GM23248 (cell line): ENCODE measurements around the gene KIAA1586. TPM values are rescaled to one million over a fixed set of nuclear protein-coding genes. Genes with fewer than 3 reads are reported as not detected.
"Not testable (repeated sequence)": the region's sequence is repeated elsewhere in the genome, so short reads cannot be mapped to it uniquely, and the experiment has no call there.

Experiments used
- DNase-seq: peaks from one replicate; pipeline ENCODE4 v3.0.0-alpha.2; 2015
- H2AFZ ChIP-seq: fragments of 200-600 bp; sonication (generic); 2 replicates; pipeline ENCODE4 v1.6.1; 2016; ENCODE audit warnings: antibody characterized with exemption
- H3F3A ChIP-seq: fragments of 200-600 bp; sonication (generic); 2 replicates; pipeline ENCODE4 v1.6.1; 2016; ENCODE audit warnings: mild to moderate bottlenecking, antibody characterized with exemption, mixed run types; ENCODE audit not compliant: insufficient read depth
- H3K27ac ChIP-seq: fragments of 200-600 bp; sonication (generic); 2 replicates; pipeline ENCODE4 v1.5.1; 2016; ENCODE audit warnings: mild to moderate bottlenecking
- H3K27me3 ChIP-seq: fragments of 200-600 bp; sonication (generic); replicated peaks from 2 replicates; pipeline ENCODE4 v1.6.1; 2016; ENCODE audit warnings: mild to moderate bottlenecking; ENCODE audit not compliant: insufficient read depth
- H3K36me3 ChIP-seq: fragments of 200-600 bp; sonication (generic); 2 replicates; pipeline ENCODE4 v1.6.1; 2016; ENCODE audit warnings: low read depth, mild to moderate bottlenecking
- H3K4me1 ChIP-seq: fragments of 200-600 bp; sonication (generic); 2 replicates; pipeline ENCODE4 v1.6.1; 2016; ENCODE audit warnings: mild to moderate bottlenecking; ENCODE audit not compliant: insufficient read depth
- H3K4me2 ChIP-seq: fragments of 200-600 bp; sonication (generic); one replicate; pipeline ENCODE4 v1.6.1; 2016; ENCODE audit warnings: mild to moderate bottlenecking; ENCODE audit not compliant: unreplicated experiment
- H3K4me3 ChIP-seq: fragments of 200-600 bp; sonication (generic); 2 replicates; pipeline ENCODE4 v1.5.1; 2016; ENCODE audit warnings: mild to moderate bottlenecking
- H3K79me2 ChIP-seq: fragments of 200-600 bp; sonication (generic); 2 replicates; pipeline ENCODE4 v1.6.1; 2016; ENCODE audit warnings: mild to moderate bottlenecking; ENCODE audit not compliant: insufficient read depth
- H3K9ac ChIP-seq: fragments of 200-600 bp; sonication (generic); 2 replicates; pipeline ENCODE4 v1.6.1; 2016; ENCODE audit warnings: mild to moderate bottlenecking
- H3K9me2 ChIP-seq: fragments of 200-600 bp; sonication (generic); 2 replicates; pipeline ENCODE4 v1.6.1; 2016; ENCODE audit warnings: mixed run types, mild to moderate bottlenecking, moderate library complexity; ENCODE audit not compliant: insufficient read depth
- H3K9me3 ChIP-seq: fragments of 200-600 bp; sonication (generic); one replicate; pipeline ENCODE4 v1.6.1; 2017; ENCODE audit warnings: low read depth
- H4K20me1 ChIP-seq: fragments of 200-600 bp; sonication (generic); 2 replicates; pipeline ENCODE4 v1.6.0; 2016; ENCODE audit not compliant: insufficient read depth
- EZH2 ChIP-seq: fragments of 200-600 bp; sonication (generic); IDR thresholded peaks from 2 replicates; pipeline ENCODE4 v1.6.1; 2018; ENCODE audit warnings: antibody characterized with exemption, mild to moderate bottlenecking; ENCODE audit not compliant: insufficient read depth, poor library complexity, severe bottlenecking
- EZH2phosphoT487 ChIP-seq: fragments of 200-600 bp; sonication (generic); IDR thresholded peaks from 2 replicates; pipeline ENCODE4 v1.6.1; 2018; ENCODE audit warnings: antibody characterized with exemption, moderate library complexity, mild to moderate bottlenecking, low read depth; ENCODE audit not compliant: insufficient read depth
- WGBS, 2 experiments: methylation state at CpG; one replicate each; pipeline ENCODE4 v1.1.6; 2015 to 2017; ENCODE audit warnings: low lambda C conversion rate in 2 of 2, low coverage in 1 of 2; ENCODE audit errors: missing lambda C conversion rate in 2 of 2; 5-methylcytosine and 5-hydroxymethylcytosine counted together
- in situ Hi-C: fragments of 300-500 bp; cut with MboI; formaldehyde crosslinking; loops from 2 replicates; pipeline ENCODE4 v1.15.0; 2020
- polyA plus RNA-seq: library from polyadenylated mRNA; unstranded; fragments of >200 nt; fragmentation: Nextera tagmentation; extraction: Ambion mirVana; gene quantifications from 2 replicates; pipeline ENCODE4 v1.2.1, GENCODE V29; 2016
- total RNA-seq: library from RNA; depleted of rRNA; stranded (reverse); fragments of >200 nt; shearing (Covaris generic); gene quantifications from 2 replicates; pipeline ENCODE4 v1.2.3, GENCODE V29; 2014

Gene KIAA1586
- total and polyA plus RNA-seq, 2 experiments from 2014 or later: 11.8 to 19.0 TPM

GRCh38 chr6:57004292-57004691, 42.2 kb upstream of the KIAA1586 start:
- WGBS, 2 experiments: 97 to 99% methylated on average over 13 to 14 of the region's 14 CpGs
- in situ Hi-C loops: no loop called here

DNA sequence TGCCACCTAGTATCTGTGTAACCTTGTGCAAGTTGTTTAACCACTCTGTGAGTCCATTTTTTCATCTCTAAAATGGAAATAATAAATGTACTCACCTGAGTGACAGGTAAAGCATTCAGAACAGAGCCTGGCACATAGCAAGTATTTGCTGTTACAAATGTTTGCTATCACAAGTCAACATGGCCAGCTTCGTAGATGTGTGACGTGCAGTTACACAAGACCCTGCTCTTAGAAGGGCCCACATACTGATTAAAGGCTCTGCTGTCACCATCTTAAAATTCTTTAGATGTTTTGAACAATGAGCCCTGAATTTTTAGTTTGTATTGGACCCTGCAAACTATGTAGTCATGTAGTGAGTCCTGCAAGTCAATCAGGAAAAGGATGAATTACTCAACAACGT, 40.4 kb upstream of the KIAA1586 start:
- Histone ChIP-seq H3K4me2 (no peak overlapping the region), H3K4me3 (no peak overlapping the region), H2AFZ (no peak overlapping the region), H3K36me3 (no peaks in the 10 kb centered on the region), H3F3A (no peaks in the 10 kb centered on the region), H3K79me2 (no peaks in the 10 kb centered on the region), H3K9me3 (no peaks in the 10 kb centered on the region), H3K4me1 (no peaks in the 10 kb centered on the region), H3K27ac (no peak overlapping the region), H3K27me3 (no peaks in the 10 kb centered on the region), H3K9me2 (no peaks in the 10 kb centered on the region), H4K20me1 (no peaks in the 10 kb centered on the region), H3K9ac (no peak overlapping the region)
- in situ Hi-C loops: no loop called here
- DNase-seq: no peak
- no peak for TF ChIP-seq EZH2
- TF ChIP-seq EZH2phosphoT487: no peak
- 63 to 66% methylated on average over 3 of the region's 3 CpGs for WGBS, 2 experiments

More at GRCh38 chr6:57004292-57004691, 42.2 kb upstream of the KIAA1586 start:
- Histone ChIP-seq H2AFZ (no peak overlapping the region), H3F3A (no peaks in the 10 kb centered on the region), H3K36me3 (no peaks in the 10 kb centered on the region), H3K79me2 (no peaks in the 10 kb centered on the region), H3K9ac (no peak overlapping the region), H3K9me2 (no peaks in the 10 kb centered on the region), H3K27ac (no peak overlapping the region), H3K27me3 (no peaks in the 10 kb centered on the region), H4K20me1 (no peaks in the 10 kb centered on the region), H3K9me3 (no peaks in the 10 kb centered on the region), H3K4me1 (no peaks in the 10 kb centered on the region), H3K4me3 (no peak overlapping the region), H3K4me2 (no peak overlapping the region)
- no peak for DNase-seq
- TF ChIP-seq EZH2phosphoT487 (no peak), EZH2 (no peak)

GRCh38 chr6:57008069-57008468, 38.4 kb upstream of the KIAA1586 start:
- H3K9me3 ChIP-seq, H3K27me3 ChIP-seq, in situ Hi-C loops, H3K27ac ChIP-seq, H3K4me2 ChIP-seq, DNase-seq, H4K20me1 ChIP-seq, H2AFZ ChIP-seq, H3K9me2 ChIP-seq, H3K4me3 ChIP-seq, H3K9ac ChIP-seq, H3K79me2 ChIP-seq, H3K36me3 ChIP-seq, H3K4me1 ChIP-seq: not testable (repeated sequence)
- peaks cover 11% of the 10 kb centered on the region; the same call in 1 of the 2 replicates for H3F3A ChIP-seq
- 71 to 76% methylated on average over 2 of the region's 2 CpGs for WGBS, 2 experiments

- WGBS, 2 experiments: 5 to 11% methylated on average over 4 of the region's 4 CpGs
- H3K4me3 ChIP-seq: peak overlapping the region; percentile 13; the same call in 1 of the 2 replicates
- H3K27me3 ChIP-seq: no peaks in the 10 kb centered on the region
- peaks cover 14% of the 10 kb centered on the region for H3F3A ChIP-seq
- no peak overlapping the region for H2AFZ ChIP-seq
- TF ChIP-seq EZH2phosphoT487 (no peak), EZH2 (no peak)
- peak; percentile 91 for DNase-seq
- no peaks in the 10 kb centered on the region for H4K20me1 ChIP-seq
- H3K27ac ChIP-seq: peak overlapping the region; percentile 31
- no peaks in the 10 kb centered on the region for H3K9me3 ChIP-seq
- no peaks in the 10 kb centered on the region for H3K9me2 ChIP-seq
- no peak overlapping the region for H3K9ac ChIP-seq
- H3K79me2 ChIP-seq: no peaks in the 10 kb centered on the region
- peak overlapping the region; percentile 32 for H3K4me2 ChIP-seq
- in situ Hi-C loops: no loop called here
- H3K36me3 ChIP-seq: no peaks in the 10 kb centered on the region
- peaks cover 16% of the 10 kb centered on the region for H3K4me1 ChIP-seq
Measured at GRCh38 chr6:57013521-57013926, 33.0 kb upstream of the KIAA1586 start.

DNA sequence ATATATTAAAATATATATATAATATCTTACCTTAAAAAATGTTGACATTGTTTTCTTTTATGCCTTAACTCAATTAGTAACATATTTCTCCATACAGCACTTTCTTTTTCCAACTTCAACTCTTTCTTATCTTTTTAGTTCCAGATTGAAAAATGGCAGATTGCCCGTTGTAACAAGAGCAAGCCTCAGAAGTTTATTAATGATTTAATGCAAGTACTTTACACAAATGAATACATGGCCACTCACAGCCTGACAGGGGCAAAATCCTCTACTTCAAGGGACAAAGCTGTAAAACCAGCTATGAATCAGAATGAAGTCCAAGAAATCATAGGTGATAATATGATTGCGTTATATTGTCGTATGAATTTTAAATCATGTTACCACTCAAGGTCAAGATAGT, 29.4 kb upstream of the KIAA1586 start:
- no peaks in the 10 kb centered on the region for H3K79me2 ChIP-seq
- H3K9me3 ChIP-seq: no peaks in the 10 kb centered on the region
- H2AFZ ChIP-seq: no peak overlapping the region
- in situ Hi-C loops: no loop called here
- H3K9ac ChIP-seq: no peak overlapping the region
- WGBS, 2 experiments: 79 to 86% methylated on average over 3 of the region's 3 CpGs
- DNase-seq: no peak
- H3K27me3 ChIP-seq: no peaks in the 10 kb centered on the region
- no peak overlapping the region for H3K27ac ChIP-seq
- H3K4me2 ChIP-seq: no peak overlapping the region
- TF ChIP-seq EZH2phosphoT487 (no peak), EZH2 (no peak)
- H3K36me3 ChIP-seq: no peaks in the 10 kb centered on the region
- H4K20me1 ChIP-seq: no peaks in the 10 kb centered on the region
- H3F3A ChIP-seq: peaks cover 13% of the 10 kb centered on the region
- H3K4me1 ChIP-seq: peaks cover 16% of the 10 kb centered on the region
- no peaks in the 10 kb centered on the region for H3K9me2 ChIP-seq
- no peak overlapping the region for H3K4me3 ChIP-seq
